Kidney glomerular epithelial cell (primary cell): ENCODE measurements around the gene EBP.
A peak's percentile ranks its signal among the peaks of the same experiment; 100 is the strongest.
"Not testable (repeated sequence)": the region's sequence is repeated elsewhere in the genome, so short reads cannot be mapped to it uniquely, and the experiment has no call there.

Source experiments
- DNase-seq: peaks from one replicate; lab custom pipeline; 2025; lab: John Stamatoyannopoulos, UW

The EBP gene

GRCh38 chrX:48493890-48494364 is 27.7 kb upstream of the EBP start:
- no peak for DNase-seq

GRCh38 chrX:48496660-48497059 is 24.9 kb upstream of the EBP start:
- no peak for DNase-seq

GRCh38 chrX:48497871-48498270 is 23.7 kb upstream of the EBP start:
- DNase-seq, result no peak

- DNase-seq, result peak; percentile 90
Measured at GRCh38 chrX:48498374-48498809, 23.2 kb upstream of the EBP start.

GRCh38 chrX:48504261-48504660 is 17.3 kb upstream of the EBP start:
- no peak for DNase-seq

GRCh38 chrX:48505481-48505880 is 16.1 kb upstream of the EBP start:
- no peak for DNase-seq

GRCh38 chrX:48507246-48507645 is 14.4 kb upstream of the EBP start:
- no peak for DNase-seq

- no peak for DNase-seq
Measured at GRCh38 chrX:48508400-48509244, 13.0 kb upstream of the EBP start, which contains the start of gene PORCN. TSS of gene PORCN (plus strand) at chrX:48508992. CDS start at chrX:48509821, 829 bp downstream.

GRCh38 chrX:48509245-48509590 is 12.4 kb upstream of the EBP start:
- DNase-seq, result no peak

- no peak for DNase-seq
Measured at GRCh38 chrX:48509619-48510018, 12.0 kb upstream of the EBP start.

- DNase-seq, result no peak
Measured at GRCh38 chrX:48511560-48511959, 10.0 kb upstream of the EBP start.

GRCh38 chrX:48512371-48512935 is 9.2 kb upstream of the EBP start:
- DNase-seq, result no peak

GRCh38 chrX:48513670-48514069 is 7.9 kb upstream of the EBP start:
- no peak for DNase-seq

GRCh38 chrX:48514126-48514806 is 7.3 kb upstream of the EBP start:
- no peak for DNase-seq

GRCh38 chrX:48514868-48515460 is 6.6 kb upstream of the EBP start:
- no peak for DNase-seq

GRCh38 chrX:48515842-48516241 is 5.8 kb upstream of the EBP start:
- no peak for DNase-seq

- no peak for DNase-seq
Measured at GRCh38 chrX:48516285-48516684, 5.3 kb upstream of the EBP start.

GRCh38 chrX:48516987-48517386 is 4.6 kb upstream of the EBP start:
- no peak for DNase-seq

GRCh38 chrX:48519481-48519880 is 2.1 kb upstream of the EBP start:
- DNase-seq, result not testable (repeated sequence)

- DNase-seq, result no peak
Measured at GRCh38 chrX:48520455-48520854, 1.2 kb upstream of the EBP start.

- no peak for DNase-seq
Measured at GRCh38 chrX:48520976-48521352, 644 bp upstream of the EBP start.

- DNase-seq, result no peak
Measured at GRCh38 chrX:48522291-48522690, 683 bp downstream of the EBP start.

- no peak for DNase-seq
Measured at GRCh38 chrX:48523682-48524081, 2.1 kb downstream of the EBP start.
